ENCODE results near the gene ZNF516. TPM values are rescaled to one million over a fixed set of nuclear protein-coding genes. Genes with fewer than 3 reads are reported as not detected.

The ZNF516 gene
- total and polyA plus RNA-seq, 2 of the 13 experiments (the other 11 are each of a cell fraction or from before 2014, with no cell fraction given), result 16.6 to 18.7 TPM

GRCh38 chr18:76386886-76387285 is 108.2 kb downstream of the ZNF516 start (continued):
- TF ChIP-seq DMTF1 (CRISPR knock-in tag; IDR thresholded peaks at IDR 0.05), result no peak
- TF ChIP-seq RBM22 (optimal IDR thresholded peaks at IDR 0.05; ENCODE audit: low read length), result peak; percentile 40

GRCh38 chr18:76386071-76386470 is 109.0 kb downstream of the ZNF516 start:
- Histone ChIP-seq H3K36me3 (replicated peaks in 1 of 2; ENCODE audit: control insufficient read depth in 1 of 2, insufficient read depth in 2 of 2, low read length in 2 of 2) (peaks cover 4 to 16% of the 10 kb centered on the region in 2 experiments; a peak in 1 of 5 replicates), H3K4me2 (ENCODE audit: low read depth, low read length) (no peak overlapping the region), H3K4me3 (replicated peaks in 1 of 3; ENCODE audit: insufficient read depth in 1 of 3, low read depth in 2 of 3, low read length in 3 of 3) (no peak overlapping the region), H4K20me1 (ENCODE audit: insufficient read depth, low read length) (peaks cover 51% of the 10 kb centered on the region), H3K4me1 (ENCODE audit: insufficient read depth, low read length) (no peaks in the 10 kb centered on the region), H3K27me3 (ENCODE audit: control insufficient read depth in 1 of 2, insufficient read depth in 2 of 2, low read length in 2 of 2) (no peaks in the 10 kb centered on the region; a peak in 1 of 5 replicates), H3K79me2 (ENCODE audit: insufficient read depth, low read length) (peaks cover 45% of the 10 kb centered on the region), H3K27ac (ENCODE audit: extremely low read length, insufficient read depth, low read length) (no peak overlapping the region), H3K9ac (ENCODE audit: insufficient read depth, low read depth, low read length) (no peak overlapping the region), H3K9me3 (ENCODE audit: low read length) (no peaks in the 10 kb centered on the region), H2AFZ (ENCODE audit: low read length) (no peak overlapping the region)
- intact Hi-C loops (cut with micrococcal nuclease; ENCODE audit: unreplicated experiment) (no loop called here), in situ Hi-C loops (cut with HindIII; ENCODE audit: extremely low pct_ligation_motif_present, low pct_unique_long_range_greater_than_20kb) (no loop called here)
- TF ChIP-seq NR0B2 (CRISPR knock-in tag; IDR thresholded peaks at IDR 0.05) (no peak), TOE1 (CRISPR knock-in tag; IDR thresholded peaks at IDR 0.05) (no peak), ZNF75D (CRISPR knock-in tag; IDR thresholded peaks at IDR 0.05; ENCODE audit: borderline replicate concordance) (no peak), CREBL2 (CRISPR knock-in tag; IDR thresholded peaks at IDR 0.05; ENCODE audit: borderline replicate concordance) (no peak), ATRX (CRISPR knock-in tag; IDR thresholded peaks at IDR 0.05; ENCODE audit: borderline replicate concordance) (no peak), GPN1 (CRISPR knock-in tag; IDR thresholded peaks at IDR 0.05; ENCODE audit: borderline replicate concordance) (no peak), SIN3B (IDR thresholded peaks at IDR 0.05; ENCODE audit: low read length) (no peak), ATF4 (CRISPR knock-in tag; IDR thresholded peaks at IDR 0.05) (no peak), ZNF619 (CRISPR knock-in tag; IDR thresholded peaks at IDR 0.05) (no peak), ZNF788 (CRISPR knock-in tag; IDR thresholded peaks at IDR 0.05; ENCODE audit: borderline replicate concordance) (no peak), BCL6 (CRISPR knock-in tag; IDR thresholded peaks at IDR 0.05) (no peak), MBNL3 (CRISPR knock-in tag; conservative IDR thresholded peaks at IDR 0.05) (no peak)
- no peak for DNase-seq (ENCODE audit: low spot score)
- BruUV-seq (replicated peaks), result no TSS peak
- no peak for ATAC-seq
- POLR2A ChIA-PET, result no interaction called here
- CTCF ChIA-PET (ENCODE audit: low intra/inter-chr PET ratio, low total read pairs), result no interaction called here
- WGBS (ENCODE audit: low lambda C conversion rate), result 99% methylated on average over 7 of the region's 7 CpGs
- no peak for FAIRE-seq
